ENCODE measurements around the gene CCDC110.
A peak's percentile ranks its signal among the peaks of the same experiment; 100 is the strongest.

Gene CCDC110

GRCh38 chr4:185473247-185473646 is 1.7 kb upstream of the CCDC110 start:
- H3K27me3 ChIP-seq (ENCODE audit: insufficient read depth, poor library complexity, severe bottlenecking) = peaks cover 24% of the 10 kb centered on the region

GRCh38 chr4:185472103-185472542 is 590 bp upstream of the CCDC110 start:
- no peak overlapping the region for H3K27ac ChIP-seq (replicated peaks)
- DNase-seq (ENCODE audit: low read depth in 1 of 2, low spot score in 1 of 2) = no peak
- peaks cover 25% of the 10 kb centered on the region for H3K27me3 ChIP-seq (ENCODE audit: insufficient read depth, poor library complexity, severe bottlenecking)
- no peak for TF ChIP-seq POLR2AphosphoS5 (IDR thresholded peaks at IDR 0.05; ENCODE audit: low read depth)
- TF ChIP-seq GABPA (IDR thresholded peaks at IDR 0.05; ENCODE audit: low read depth) = no peak
- no peak for TF ChIP-seq REST (IDR thresholded peaks at IDR 0.05; ENCODE audit: insufficient replicate concordance, low read depth)
- no peak for TF ChIP-seq CTCF (IDR thresholded peaks at IDR 0.05; ENCODE audit: insufficient read depth, low read length)
- no peak for TF ChIP-seq SPI1 (IDR thresholded peaks at IDR 0.05; ENCODE audit: borderline replicate concordance, low read depth)
- no peak overlapping the region for H3K4me3 ChIP-seq (replicated peaks; ENCODE audit: insufficient read depth, low read length)

More at GRCh38 chr4:185473247-185473646, 1.7 kb upstream of the CCDC110 start:
- no peak for TF ChIP-seq POLR2AphosphoS5 (IDR thresholded peaks at IDR 0.05; ENCODE audit: low read depth)
- no peak for TF ChIP-seq REST (IDR thresholded peaks at IDR 0.05; ENCODE audit: insufficient replicate concordance, low read depth)
- TF ChIP-seq SPI1 (IDR thresholded peaks at IDR 0.05; ENCODE audit: borderline replicate concordance, low read depth) = no peak
- TF ChIP-seq GABPA (IDR thresholded peaks at IDR 0.05; ENCODE audit: low read depth) = no peak
- no peak for TF ChIP-seq CTCF (IDR thresholded peaks at IDR 0.05; ENCODE audit: insufficient read depth, low read length)
- H3K27ac ChIP-seq (replicated peaks) = no peak overlapping the region
- no peak overlapping the region for H3K4me3 ChIP-seq (replicated peaks; ENCODE audit: insufficient read depth, low read length)
- DNase-seq (ENCODE audit: low read depth in 1 of 2, low spot score in 1 of 2) = no peak

GRCh38 chr4:185470501-185471195 is 885 bp downstream of the CCDC110 start:
- DNase-seq (ENCODE audit: low read depth in 1 of 2, low spot score in 1 of 2) = no peak
- Histone ChIP-seq H3K4me3 (replicated peaks; ENCODE audit: insufficient read depth, low read length) (peak overlapping the region; percentile 21; the same call in 1 of the 2 replicates), H3K27me3 (ENCODE audit: insufficient read depth, poor library complexity, severe bottlenecking) (peaks cover 25% of the 10 kb centered on the region), H3K27ac (replicated peaks) (no peak overlapping the region)
- TF ChIP-seq REST (IDR thresholded peaks at IDR 0.05; ENCODE audit: insufficient replicate concordance, low read depth) (no peak), POLR2AphosphoS5 (IDR thresholded peaks at IDR 0.05; ENCODE audit: low read depth) (no peak), GABPA (IDR thresholded peaks at IDR 0.05; ENCODE audit: low read depth) (no peak), SPI1 (IDR thresholded peaks at IDR 0.05; ENCODE audit: borderline replicate concordance, low read depth) (no peak), CTCF (IDR thresholded peaks at IDR 0.05; ENCODE audit: insufficient read depth, low read length) (no peak)
